Skeletal muscle cell (primary cell): ENCODE data around the gene PPP1R3G.

Experiments
- DNase-seq: peaks from one replicate; pipeline ENCODE4 v3.0.0-alpha.2; 2010; ENCODE audit warnings: low read depth
- H3K4me3 ChIP-seq: 2 replicates; pipeline ENCODE4 v1.5.1; 2011; ENCODE audit warnings: low read depth, mild to moderate bottlenecking, control low read depth, low read length, moderate library complexity

The PPP1R3G gene

GRCh38 chr6:5090603-5091002 is 5.5 kb downstream of the PPP1R3G start:
- DNase-seq = no peak
- H3K4me3 ChIP-seq = no peak overlapping the region

DNA sequence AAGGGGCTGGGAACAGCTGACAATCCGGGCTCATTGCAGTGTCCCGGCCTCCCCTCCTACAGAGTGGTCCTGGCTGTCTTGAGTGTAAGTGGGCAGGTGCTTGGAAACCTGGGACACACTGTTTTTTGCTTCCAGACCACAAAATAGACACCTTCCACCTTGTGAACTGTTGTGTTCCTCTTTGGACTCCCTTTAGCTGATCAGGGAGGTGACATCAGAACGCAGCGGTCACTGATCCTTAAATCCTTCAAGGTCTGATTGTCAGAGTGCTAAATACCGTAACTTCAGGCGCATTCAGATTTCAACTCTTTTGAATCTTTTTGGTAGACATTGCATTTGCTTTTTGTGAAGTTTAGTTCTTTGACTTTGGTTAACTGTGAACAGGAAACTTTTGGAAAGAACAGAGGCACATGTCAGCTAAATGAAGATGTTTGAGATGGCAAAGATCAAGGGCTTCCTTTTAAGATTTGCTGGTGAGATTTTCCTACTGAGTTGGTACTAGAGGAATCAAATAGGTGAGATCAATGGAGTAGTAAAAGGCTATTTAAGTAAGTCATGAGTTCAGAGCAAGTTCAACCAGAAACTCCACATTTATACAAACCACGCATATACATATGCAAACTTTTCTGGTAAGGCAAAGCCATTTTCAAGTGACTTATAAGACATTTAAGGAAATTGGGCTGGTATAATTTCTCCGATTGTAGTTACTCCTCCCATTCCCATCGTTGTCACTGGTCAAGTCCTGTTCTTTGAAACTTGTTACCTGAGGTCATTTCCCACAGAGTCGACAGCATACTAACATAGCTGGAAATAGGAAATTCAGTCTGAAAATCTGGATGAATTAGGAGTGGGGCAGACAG is 6.3 kb downstream of the PPP1R3G start:
- DNase-seq = no peak

DNA sequence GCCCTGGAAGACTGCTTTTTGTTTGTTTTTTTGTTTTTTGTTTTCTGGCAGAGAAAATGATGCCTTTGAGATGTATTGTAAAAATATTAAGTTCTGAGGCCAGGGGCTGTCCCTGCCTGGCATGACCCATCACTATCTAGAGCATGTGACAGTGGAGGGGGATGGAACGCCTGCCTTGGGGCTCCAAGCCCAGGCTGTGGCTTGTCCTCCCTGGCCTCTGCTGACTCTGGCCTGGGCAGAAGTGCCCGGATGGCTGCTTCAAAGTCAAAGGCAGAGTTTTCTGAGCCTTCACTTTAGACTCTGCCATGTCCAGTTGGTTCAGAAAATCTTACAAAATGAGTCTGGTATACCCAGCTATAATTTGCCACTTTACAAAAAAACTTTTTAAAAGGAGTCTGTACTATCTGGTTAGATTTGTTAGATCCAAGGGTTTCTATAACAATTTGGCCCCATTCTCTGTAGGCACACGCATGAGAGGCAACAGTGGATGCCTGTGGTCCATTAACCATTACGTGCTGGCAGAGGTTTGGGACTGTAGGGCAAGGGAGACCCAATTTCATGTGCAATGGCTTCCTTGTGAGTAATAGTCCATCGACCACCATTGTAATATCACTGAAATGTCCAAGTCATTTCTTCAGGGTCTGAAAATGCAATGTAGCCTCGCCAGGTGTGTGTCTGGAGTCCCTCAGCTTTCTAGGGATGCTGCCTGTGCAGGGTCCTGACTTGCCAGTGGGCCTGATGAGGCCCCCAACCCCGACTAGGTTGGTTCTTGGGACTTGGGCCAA is 8.3 kb downstream of the PPP1R3G start:
- DNase-seq = no peak
- H3K4me3 ChIP-seq = no peak overlapping the region

More for the DNA sequence above, 6.3 kb downstream of the PPP1R3G start:
- no peak overlapping the region for H3K4me3 ChIP-seq

GRCh38 chr6:5094327-5094726 is 9.2 kb downstream of the PPP1R3G start:
- DNase-seq = peak; percentile 87
- H3K4me3 ChIP-seq = no peak overlapping the region

GRCh38 chr6:5095236-5095635 is 10.1 kb downstream of the PPP1R3G start:
- H3K4me3 ChIP-seq = no peak overlapping the region
- no peak for DNase-seq

- H3K4me3 ChIP-seq = no peak overlapping the region
- no peak for DNase-seq
These were observed 11.3 kb downstream of the PPP1R3G start for GRCh38 chr6:5096482-5096881.

DNA sequence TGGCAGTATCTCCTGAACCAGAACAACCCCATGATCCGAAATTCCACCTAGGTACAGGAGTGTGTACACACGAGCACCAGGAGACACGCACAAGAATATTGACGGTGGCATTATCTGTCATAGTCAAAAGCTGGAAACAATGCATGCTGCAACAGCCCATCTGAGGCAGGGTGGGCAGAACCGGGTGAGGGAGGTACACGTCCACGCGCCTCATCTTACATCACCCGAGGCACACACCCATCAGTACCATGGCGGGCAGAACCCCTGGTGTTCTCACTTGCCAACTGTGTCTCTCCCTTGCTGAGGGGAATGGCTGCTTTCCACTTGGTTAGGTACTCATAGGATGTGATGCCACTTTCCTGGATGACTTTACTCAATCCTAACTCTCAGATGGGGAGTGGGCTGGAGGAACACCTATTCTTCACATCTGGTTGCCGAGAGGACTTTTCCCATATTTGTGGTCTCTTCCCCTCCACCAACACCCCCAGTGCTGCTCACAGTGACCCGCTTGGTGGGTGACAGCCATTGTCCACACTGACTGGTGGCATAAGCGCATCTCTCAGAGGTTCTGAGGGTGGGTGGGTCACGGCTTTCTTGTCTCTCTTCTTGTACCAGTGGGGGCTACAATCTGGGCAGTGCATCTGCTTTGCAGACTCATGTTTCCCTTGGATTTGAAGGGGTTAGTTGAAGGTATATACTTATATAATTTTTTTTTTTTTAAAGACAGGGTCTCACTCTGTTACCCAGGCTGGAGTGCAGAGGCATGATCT is 13.5 kb downstream of the PPP1R3G start:
- DNase-seq = no peak
- H3K4me3 ChIP-seq = no peak overlapping the region

GRCh38 chr6:5099537-5099936 is 14.4 kb downstream of the PPP1R3G start:
- H3K4me3 ChIP-seq = no peak overlapping the region
- no peak for DNase-seq

DNA sequence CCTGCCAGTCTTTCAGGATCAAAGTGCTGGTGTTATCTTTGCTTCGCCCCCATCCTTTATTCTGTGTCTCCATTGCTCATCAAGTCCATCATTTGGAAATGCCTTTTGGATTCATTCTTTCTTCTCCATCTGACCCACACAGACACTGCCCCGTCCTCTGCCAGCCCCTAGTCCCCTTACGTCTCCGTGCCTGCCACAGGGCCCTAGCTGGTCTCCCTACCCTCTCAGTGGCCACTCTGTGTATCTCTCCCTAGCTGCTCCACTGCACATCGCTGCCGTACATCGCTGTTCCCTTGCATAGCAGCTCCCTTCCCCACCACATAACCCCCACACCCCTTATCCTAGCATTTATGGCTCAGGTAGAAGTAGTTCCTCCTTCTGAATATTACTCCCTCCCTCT is 15.7 kb downstream of the PPP1R3G start:
- no peak for DNase-seq
- no peak overlapping the region for H3K4me3 ChIP-seq

DNA sequence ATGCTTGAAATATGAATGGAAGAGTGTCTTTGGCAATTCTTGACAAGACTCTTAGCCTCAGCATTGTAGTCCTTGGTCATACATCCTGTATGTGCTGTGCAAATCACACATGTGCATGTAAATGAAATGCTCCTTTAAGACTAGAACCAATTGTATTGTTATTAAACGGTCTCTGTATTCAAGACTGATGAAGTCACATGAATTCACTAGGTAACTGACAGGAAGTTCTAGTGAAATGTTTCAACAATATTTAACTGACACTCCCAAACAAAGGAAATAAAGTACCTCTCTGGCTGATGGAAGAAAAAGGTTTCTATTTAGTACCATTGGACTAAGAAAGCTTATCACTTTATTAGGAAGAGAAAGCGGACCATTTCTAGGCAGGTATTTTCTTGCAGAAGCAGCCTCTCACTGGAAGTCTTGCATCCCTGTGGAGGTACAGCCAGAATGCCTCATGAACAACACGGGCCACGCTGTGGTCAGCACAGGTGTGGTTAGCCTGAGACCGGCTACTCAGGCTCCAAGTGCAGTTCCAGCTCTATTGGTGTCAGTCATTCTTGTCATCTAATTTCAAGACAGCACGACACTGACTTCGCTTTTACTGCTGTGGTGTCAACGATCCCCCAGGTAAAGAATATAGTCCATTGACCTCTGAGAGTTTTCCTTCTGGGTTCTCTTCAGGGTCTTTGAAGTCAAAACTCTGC is 17.3 kb downstream of the PPP1R3G start:
- no peak overlapping the region for H3K4me3 ChIP-seq
- DNase-seq = no peak

GRCh38 chr6:5103250-5103649 is 18.1 kb downstream of the PPP1R3G start:
- no peak overlapping the region for H3K4me3 ChIP-seq
- DNase-seq = no peak

GRCh38 chr6:5104667-5105066 is 19.5 kb downstream of the PPP1R3G start:
- H3K4me3 ChIP-seq = no peak overlapping the region
- DNase-seq = no peak

GRCh38 chr6:5105146-5105545 is 20.0 kb downstream of the PPP1R3G start:
- DNase-seq = no peak
- H3K4me3 ChIP-seq = no peak overlapping the region

- H3K4me3 ChIP-seq = no peak overlapping the region
- DNase-seq = no peak
These were observed 22.2 kb downstream of the PPP1R3G start for GRCh38 chr6:5107341-5107740.

- H3K4me3 ChIP-seq = no peak overlapping the region
- DNase-seq = no peak
These were observed 22.9 kb downstream of the PPP1R3G start for GRCh38 chr6:5108068-5108467.

- no peak for DNase-seq
- no peak overlapping the region for H3K4me3 ChIP-seq
These were observed 23.5 kb downstream of the PPP1R3G start for GRCh38 chr6:5108536-5109150.

DNA sequence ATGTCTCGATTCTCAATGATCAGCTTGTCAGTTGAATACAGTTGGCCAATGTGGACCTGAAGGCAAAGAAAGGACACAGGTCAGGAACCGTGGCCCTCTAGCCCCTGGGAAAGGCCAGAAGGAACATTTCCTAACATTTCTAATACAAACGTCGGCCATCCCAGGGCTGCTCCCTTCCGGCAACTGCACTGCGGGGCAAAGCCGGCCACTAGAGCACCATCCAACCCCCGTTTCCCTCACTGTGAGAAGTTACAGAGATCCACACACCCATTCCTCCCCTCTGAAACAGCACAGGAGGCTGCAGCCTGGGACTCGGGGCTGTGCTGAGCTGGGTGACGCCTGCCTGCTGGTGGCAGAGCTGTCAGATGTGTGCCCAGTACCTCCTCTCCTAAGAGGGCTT is 24.3 kb downstream of the PPP1R3G start:
- DNase-seq = no peak
- no peak overlapping the region for H3K4me3 ChIP-seq

GRCh38 chr6:5110246-5110645 is 25.1 kb downstream of the PPP1R3G start:
- H3K4me3 ChIP-seq = no peak overlapping the region
- no peak for DNase-seq

GRCh38 chr6:5111626-5112025 is 26.5 kb downstream of the PPP1R3G start:
- no peak overlapping the region for H3K4me3 ChIP-seq
- DNase-seq = no peak
